ENCODE measurements around the gene REN. TPM values are rescaled to one million over a fixed set of nuclear protein-coding genes. Genes with fewer than 3 reads are reported as not detected.

Gene REN
- total and polyA plus RNA-seq, 9 of the 15 experiments (the other 6 are each of a cell fraction or from before 2014, with no cell fraction given): 1.7 to 9.9 (median 3.1) TPM

- TF ChIP-seq KDM2B (CRISPR knock-in tag; IDR thresholded peaks at IDR 0.05) (no peak), ZNF507 (tag; conservative IDR thresholded peaks at IDR 0.05) (no peak), CTBP1 (IDR thresholded peaks at IDR 0.05; ENCODE audit: borderline replicate concordance) (no peak), ZNF224 (CRISPR knock-in tag; IDR thresholded peaks at IDR 0.05) (no peak), TCF7L2 (IDR thresholded peaks at IDR 0.05; ENCODE audit: low read depth, low read length) (no peak), ZNF583 (CRISPR knock-in tag; IDR thresholded peaks at IDR 0.05) (peak; percentile 97), PATZ1 (CRISPR knock-in tag; IDR thresholded peaks at IDR 0.05; ENCODE audit: borderline replicate concordance) (0 out of 2 replicates have a peak, but pooled peaks have one; percentile 74), XRCC3 (IDR thresholded peaks at IDR 0.05) (no peak), IRF2 (CRISPR knock-in tag; IDR thresholded peaks at IDR 0.05) (no peak), IRF1 (CRISPR knock-in tag; IDR thresholded peaks at IDR 0.05; ENCODE audit: borderline replicate concordance) (no peak), KLF13 (tag; IDR thresholded peaks at IDR 0.05; ENCODE audit: borderline replicate concordance, low read depth) (no peak), ZNF511 (CRISPR knock-in tag; IDR thresholded peaks at IDR 0.05) (no peak), BRF1 (IDR thresholded peaks at IDR 0.05; ENCODE audit: borderline replicate concordance, extremely low read depth, insufficient read length) (no peak), XRCC4 (IDR thresholded peaks at IDR 0.05; ENCODE audit: extremely low read depth, insufficient read depth, insufficient read length) (no peak), ZKSCAN3 (CRISPR knock-in tag; IDR thresholded peaks at IDR 0.05) (no peak), AFF4 (CRISPR knock-in tag; IDR thresholded peaks at IDR 0.05) (no peak), ZNF274 (IDR thresholded peaks at IDR 0.05; ENCODE audit: borderline replicate concordance, low read depth, low read length) (no peak)
- TF ChIP-seq, protein P1, sequence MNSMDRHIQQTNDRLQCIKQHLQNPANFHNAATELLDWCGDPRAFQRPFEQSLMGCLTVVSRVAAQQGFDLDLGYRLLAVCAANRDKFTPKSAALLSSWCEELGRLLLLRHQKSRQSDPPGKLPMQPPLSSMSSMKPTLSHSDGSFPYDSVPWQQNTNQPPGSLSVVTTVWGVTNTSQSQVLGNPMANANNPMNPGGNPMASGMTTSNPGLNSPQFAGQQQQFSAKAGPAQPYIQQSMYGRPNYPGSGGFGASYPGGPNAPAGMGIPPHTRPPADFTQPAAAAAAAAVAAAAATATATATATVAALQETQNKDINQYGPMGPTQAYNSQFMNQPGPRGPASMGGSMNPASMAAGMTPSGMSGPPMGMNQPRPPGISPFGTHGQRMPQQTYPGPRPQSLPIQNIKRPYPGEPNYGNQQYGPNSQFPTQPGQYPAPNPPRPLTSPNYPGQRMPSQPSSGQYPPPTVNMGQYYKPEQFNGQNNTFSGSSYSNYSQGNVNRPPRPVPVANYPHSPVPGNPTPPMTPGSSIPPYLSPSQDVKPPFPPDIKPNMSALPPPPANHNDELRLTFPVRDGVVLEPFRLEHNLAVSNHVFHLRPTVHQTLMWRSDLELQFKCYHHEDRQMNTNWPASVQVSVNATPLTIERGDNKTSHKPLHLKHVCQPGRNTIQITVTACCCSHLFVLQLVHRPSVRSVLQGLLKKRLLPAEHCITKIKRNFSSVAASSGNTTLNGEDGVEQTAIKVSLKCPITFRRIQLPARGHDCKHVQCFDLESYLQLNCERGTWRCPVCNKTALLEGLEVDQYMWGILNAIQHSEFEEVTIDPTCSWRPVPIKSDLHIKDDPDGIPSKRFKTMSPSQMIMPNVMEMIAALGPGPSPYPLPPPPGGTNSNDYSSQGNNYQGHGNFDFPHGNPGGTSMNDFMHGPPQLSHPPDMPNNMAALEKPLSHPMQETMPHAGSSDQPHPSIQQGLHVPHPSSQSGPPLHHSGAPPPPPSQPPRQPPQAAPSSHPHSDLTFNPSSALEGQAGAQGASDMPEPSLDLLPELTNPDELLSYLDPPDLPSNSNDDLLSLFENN (IDR thresholded peaks at IDR 0.05; ENCODE audit: low read depth in 2 of 2, low read length in 2 of 2): no peak
Measured at GRCh38 chr1:204171751-204172178, 5.6 kb upstream of the REN start (continued).

All from K562 (cell line).